T-cell (primary cell): ENCODE data around the gene LRP6. TPM values are rescaled to one million over a fixed set of nuclear protein-coding genes. Genes with fewer than 3 reads are reported as not detected.

Source experiments
- ATAC-seq, 4 experiments: fragments of 200-7000 bp in 3 of 4; fragments of 150-1000 bp in 1 of 4; cut with Tn5 transposase; replicated peaks in 1 of 4; 1 replicate in 3 of 4; 2 replicates in 1 of 4; pipeline ENCODE4 v1.10.0; 2021; ENCODE audit warnings: moderate library complexity in 3 of 4, mild to moderate bottlenecking in 2 of 4, moderate number of reproducible peaks in 1 of 4
- CTCF ChIA-PET, 2 donors: fragments of 300-600 bp; sonication (Branson Sonifier 250); formaldehyde crosslinking; loops; one replicate each; lab custom pipeline; 2022; ENCODE audit warnings: antibody characterized with exemption in 2 of 2; lab: Charles Lee
- POLR2A ChIA-PET, 2 donors: fragments of 300-600 bp; sonication (Branson Sonifier 250); formaldehyde crosslinking; loops; one replicate each; lab custom pipeline; 2022; ENCODE audit warnings: antibody characterized with exemption in 2 of 2; lab: Charles Lee
- DNase-seq, 35 experiments: peaks; one replicate each; pipeline versions ENCODE4 v3.0.0 to v3.0.0-alpha.2; 2013 to 2023
- H3K27ac ChIP-seq: one replicate; pipeline ENCODE4 v1.5.1; 2013; ENCODE audit warnings: low read length
- H3K27me3 ChIP-seq, 2 experiments: replicated peaks in 1 of 2; 1 replicate in 1 of 2; 2 replicates in 1 of 2; pipeline versions ENCODE4 v1.6.1 to v1.7.0; 2013; ENCODE audit warnings: low read length in 1 of 2, mixed read lengths in 1 of 2; ENCODE audit not compliant: control insufficient read depth in 2 of 2, insufficient read depth in 2 of 2; ENCODE audit errors: extremely low read depth in 1 of 2
- H3K36me3 ChIP-seq, 2 donors: 1 replicate in 1 of 2; 2 replicates in 1 of 2; pipeline versions ENCODE4 v1.6.1 to v1.7.0; 2013; ENCODE audit warnings: low read length in 1 of 2; ENCODE audit not compliant: control insufficient read depth in 2 of 2, insufficient read depth in 1 of 2; ENCODE audit errors: extremely low read depth in 1 of 2
- H3K4me1 ChIP-seq, 2 experiments: 1 replicate in 1 of 2; 2 replicates in 1 of 2; pipeline versions ENCODE4 v1.6.1 to v1.7.0; 2013; ENCODE audit warnings: low read length in 2 of 2, mixed read lengths in 1 of 2; ENCODE audit not compliant: insufficient read depth in 2 of 2, control insufficient read depth in 1 of 2; ENCODE audit errors: extremely low read depth in 1 of 2
- H3K4me3 ChIP-seq, 2 donors: 1 replicate in 1 of 2; 2 replicates in 1 of 2; pipeline versions ENCODE4 v1.5.1 to v1.7.0; 2013; ENCODE audit warnings: mild to moderate bottlenecking in 2 of 2, low read length in 1 of 2, moderate library complexity in 1 of 2; ENCODE audit not compliant: control insufficient read depth in 1 of 2; ENCODE audit errors: extremely low read depth in 1 of 2
- H3K9me3 ChIP-seq: 2 replicates; pipeline ENCODE4 v1.7.0; 2013
- H3K27ac Mint-ChIP-seq, 2 donors: one replicate each; pipeline ENCODE4 v1.8.0; 2020 to 2021; ENCODE audit warnings: mild to moderate bottlenecking in 2 of 2, mixed read lengths in 2 of 2
- H3K27me3 Mint-ChIP-seq, 2 donors: one replicate each; pipeline ENCODE4 v1.8.0; 2021 to 2022; ENCODE audit warnings: mixed read lengths in 2 of 2
- H3K36me3 Mint-ChIP-seq: one replicate; pipeline ENCODE4 v1.8.0; 2021; ENCODE audit warnings: mixed read lengths
- H3K4me1 Mint-ChIP-seq, 3 donors: one replicate each; pipeline ENCODE4 v1.8.0; 2020 to 2022; ENCODE audit warnings: mixed read lengths in 3 of 3, mild to moderate bottlenecking in 1 of 3
- H3K4me3 Mint-ChIP-seq, 3 donors: one replicate each; pipeline ENCODE4 v1.8.0; 2020 to 2022; ENCODE audit warnings: mild to moderate bottlenecking in 3 of 3, mixed read lengths in 3 of 3, moderate library complexity in 3 of 3
- H3K9me3 Mint-ChIP-seq, 3 donors: one replicate each; pipeline ENCODE4 v1.8.0; 2020 to 2022; ENCODE audit warnings: mixed read lengths in 3 of 3
- WGBS: methylation state at CpG from one replicate; pipeline ENCODE4 v1.1.5; 2013; ENCODE audit warnings: missing lambda C conversion rate; ENCODE audit not compliant: insufficient coverage; 5-methylcytosine and 5-hydroxymethylcytosine counted together
- total RNA-seq, 35 experiments: library from RNA in 6 of 35; stranded (reverse) in 6 of 35; fragments of 120-200 nt in 1 of 35; gene quantifications; one replicate each; pipeline versions ENCODE4 v1.2.1 to v1.2.4 and lab custom pipeline; 2013 to 2026

LRP6 gene
- total RNA-seq, 5 donors from 2014 or later (not counting 1 experiment from before 2014, with no cell fraction given), result 4.9 to 8.7 (median 6.3) TPM

DNA sequence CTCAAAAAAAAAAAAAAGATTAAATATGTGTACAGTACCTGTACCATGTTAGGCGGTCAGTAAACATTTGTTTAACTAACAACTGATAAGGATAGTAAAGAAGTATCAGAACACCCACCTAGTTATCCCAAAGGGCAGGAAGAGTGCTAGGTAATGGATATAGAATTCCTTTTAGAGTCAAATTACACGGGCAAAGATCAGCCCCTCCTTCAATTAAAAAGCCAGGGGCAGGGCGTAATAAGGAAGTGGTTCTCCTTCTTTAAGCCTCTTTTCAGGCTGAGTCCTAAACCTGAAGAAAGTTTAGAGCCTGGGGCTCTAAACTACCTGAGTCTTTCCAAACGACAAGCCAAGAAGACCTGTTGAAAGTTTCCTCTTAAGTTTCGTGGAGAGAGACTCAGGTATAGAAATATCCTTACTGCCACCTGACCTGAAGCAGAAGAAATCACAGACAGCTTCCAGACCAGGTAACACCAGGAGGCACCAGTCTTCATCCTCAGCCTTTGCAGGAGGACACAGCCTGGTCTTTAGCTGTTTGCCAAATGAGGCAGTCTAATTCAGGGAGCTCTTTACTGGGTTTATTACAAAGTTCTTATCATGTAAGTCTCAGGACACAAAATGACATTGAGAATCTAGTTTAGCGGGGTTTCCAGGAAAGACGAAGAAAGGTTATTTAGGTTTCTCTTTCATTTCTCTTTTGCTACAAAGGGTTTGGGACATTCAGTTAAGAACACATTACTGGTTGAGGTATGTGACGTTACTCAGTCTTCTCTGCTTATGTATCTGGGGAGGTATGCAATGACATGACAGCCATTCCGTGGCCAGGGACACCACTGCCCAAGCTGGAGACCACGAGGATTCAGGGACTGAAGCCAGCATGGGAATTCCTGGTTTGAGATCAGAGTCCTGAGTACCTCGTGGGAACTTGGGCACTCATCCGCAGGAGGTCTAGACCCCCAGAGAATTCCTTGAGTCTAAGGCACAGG is 195.9 kb downstream of the LRP6 start, which contains the start of gene BCL2L14:
BCL2L14 (plus strand) TSS at position 266 of the 983 bp plus-strand sequence. CDS start 8,367 bp downstream, outside the sequence.
- H3K4me1 ChIP-seq, result peaks cover 0 to 18% of the 10 kb centered on the region in 2 experiments
- Mint-ChIP-seq H3K9me3 (no peaks in the 10 kb centered on the region), H3K4me3 (peak within 1 kb of the TSS; percentile 69 to 78 (median 72)), H3K4me1 (peaks cover 23 to 28% (median 24%) of the 10 kb centered on the region in 3 donors), H3K27ac (peak within 1 kb of the TSS; percentile 82 to 85), H3K36me3 (no peaks in the 10 kb centered on the region), H3K27me3 (peaks cover 2 to 3% of the 10 kb centered on the region in 2 donors)
- ATAC-seq (peak; percentile 47 to 66 (median 56)), DNase-seq (peak in 2 of 35 experiments; percentile 5 to 37)
- H3K27me3 ChIP-seq, result peaks cover 0 to 4% of the 10 kb centered on the region in 2 experiments
- ChIA-PET POLR2A (interaction anchor here in 1 of 2 donors (0.6 kb wide), 1 partner anchor 185 kb away, joined by 8 read pairs; no protein-coding TSS in a partner anchor), CTCF (interaction anchor here (0.6 kb wide), 2 partner anchors 198 to 890 kb away, joined by 4 to 10 read pairs; no protein-coding TSS in a partner anchor)
- H3K4me3 ChIP-seq, result peak within 1 kb of the TSS in 1 of 2 donors; percentile 16
- no peaks in the 10 kb centered on the region for H3K36me3 ChIP-seq
- WGBS, result 31% methylated on average over 5 of the region's 12 CpGs
- no peak within 1 kb of the TSS for H3K27ac ChIP-seq
- no peaks in the 10 kb centered on the region for H3K9me3 ChIP-seq

DNA sequence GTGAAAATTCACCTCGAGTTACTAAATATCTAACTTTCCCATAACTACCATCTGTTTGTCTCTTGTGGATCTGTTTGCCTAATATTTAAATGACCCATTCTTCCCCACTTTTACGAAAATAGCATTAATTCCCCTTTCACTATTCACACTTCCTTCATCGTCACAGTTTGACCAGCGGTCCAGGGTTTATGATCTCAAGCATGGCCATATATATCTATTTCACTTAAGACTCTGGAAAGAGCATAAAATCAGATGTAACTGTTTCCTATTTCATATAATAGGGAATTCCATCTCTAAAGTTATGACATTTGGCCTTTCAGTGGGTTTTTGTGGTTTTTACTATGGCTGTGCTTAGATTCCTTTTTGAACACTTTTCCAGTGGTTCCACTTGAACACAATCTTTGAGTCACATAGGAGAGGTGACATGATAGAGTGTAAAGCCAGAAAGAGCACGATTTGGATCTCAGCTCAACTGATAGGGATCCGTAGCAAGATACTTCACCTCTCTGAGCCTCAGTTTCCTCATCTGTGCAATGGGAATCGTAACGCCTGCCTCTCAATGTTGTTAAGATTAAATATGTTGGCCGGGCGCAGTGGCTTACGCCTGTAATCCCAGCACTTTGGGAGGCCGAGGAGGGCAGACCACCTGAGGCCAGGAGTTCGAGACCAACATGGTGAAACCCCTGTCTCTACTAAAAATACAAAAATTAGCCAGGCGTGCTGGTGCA is 196.9 kb downstream of the LRP6 start:
- Histone ChIP-seq H3K36me3 (no peaks in the 10 kb centered on the region), H3K27ac (no peak overlapping the region), H3K27me3 (peaks cover 0 to 4% of the 10 kb centered on the region in 2 experiments), H3K4me1 (peaks cover 0 to 18% of the 10 kb centered on the region in 2 experiments), H3K9me3 (no peaks in the 10 kb centered on the region), H3K4me3 (no peak overlapping the region)
- DNase-seq, result no peak
- H3K27ac Mint-ChIP-seq, result no peak overlapping the region
- H3K27me3 Mint-ChIP-seq, result peaks cover 0 to 2% of the 10 kb centered on the region in 2 donors
- WGBS, result 97% methylated on average over 10 of the region's 14 CpGs
- no peaks in the 10 kb centered on the region for H3K9me3 Mint-ChIP-seq
- no peak for ATAC-seq
- H3K4me1 Mint-ChIP-seq, result peaks cover 23 to 28% (median 24%) of the 10 kb centered on the region in 3 donors
- ChIA-PET CTCF (interaction anchor here in 1 of 2 donors (0.7 kb wide), 1 partner anchor 111 kb away, joined by 3 read pairs; no protein-coding TSS in a partner anchor), POLR2A (no interaction called here)
- H3K4me3 Mint-ChIP-seq, result peak overlapping the region in 1 of 3 donors; percentile 72
- H3K36me3 Mint-ChIP-seq, result no peaks in the 10 kb centered on the region

DNA sequence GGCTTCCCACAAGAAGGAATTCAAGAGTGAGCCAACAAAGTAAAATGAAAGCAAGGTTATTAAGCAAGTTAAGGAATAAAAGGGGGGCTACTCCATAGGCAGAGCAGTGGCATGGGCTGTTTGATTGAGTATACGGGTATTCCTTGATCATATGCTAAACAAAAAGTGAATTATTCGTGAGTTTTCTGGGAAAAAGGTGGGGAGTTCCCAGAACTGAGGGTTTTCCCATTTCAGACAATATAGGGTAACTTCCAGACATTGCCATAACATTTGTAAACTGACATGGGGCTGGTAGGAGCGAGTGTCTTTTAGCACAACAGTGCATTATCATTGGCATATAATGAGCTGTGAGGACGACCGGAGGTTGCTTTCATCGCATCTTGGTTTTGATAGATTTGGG is 198.1 kb downstream of the LRP6 start:
- H3K9me3 Mint-ChIP-seq, result no peaks in the 10 kb centered on the region
- no peak overlapping the region for H3K27ac Mint-ChIP-seq
- ATAC-seq (no peak), DNase-seq (no peak)
- 77% methylated on average over 3 of the region's 6 CpGs for WGBS
- ChIA-PET CTCF (no interaction called here), POLR2A (no interaction called here)
- H3K4me1 Mint-ChIP-seq, result peaks cover 23 to 28% (median 24%) of the 10 kb centered on the region in 3 donors
- no peak overlapping the region for H3K4me3 ChIP-seq
- no peaks in the 10 kb centered on the region for H3K36me3 ChIP-seq
- no peak overlapping the region for H3K27ac ChIP-seq
- peaks cover 0 to 18% of the 10 kb centered on the region in 2 experiments for H3K4me1 ChIP-seq
- peaks cover 0 to 4% of the 10 kb centered on the region in 2 experiments for H3K27me3 ChIP-seq
- H3K36me3 Mint-ChIP-seq, result no peaks in the 10 kb centered on the region
- no peaks in the 10 kb centered on the region for H3K9me3 ChIP-seq
- no peak overlapping the region for H3K4me3 Mint-ChIP-seq
- H3K27me3 Mint-ChIP-seq, result peaks cover 0 to 2% of the 10 kb centered on the region in 2 donors

Other genes with a start within 250 kb of the LRP6 start
- 1 to 10 TPM in 2 of 5 donors, under 1 TPM in 2, not detected in 1; 0.47 to 1.1 (median 0.77) TPM for gene BCL2L14, start 196.1 kb downstream of the LRP6 start, total RNA-seq
- gene MANSC1, start 83.2 kb upstream of the LRP6 start, total RNA-seq, result 1 to 10 TPM in 2 of 5 donors, under 1 TPM in 3; 0.16 to 1.6 (median 0.96) TPM
- 10 to 100 TPM; 18.0 to 34.0 (median 25.5) TPM for gene BORCS5, start 90.0 kb upstream of the LRP6 start, total RNA-seq